RPMI7951 (cell line): ENCODE measurements around the gene ARHGEF1. TPM values are rescaled to one million over a fixed set of nuclear protein-coding genes. Genes with fewer than 3 reads are reported as not detected.

Source experiments
- DNase-seq: peaks from one replicate; pipeline ENCODE4 v3.0.0-alpha.2; 2012; ENCODE audit warnings: low read depth
- total RNA-seq: library from RNA; depleted of rRNA; stranded (reverse); fragments of >200 nt; shearing (Covaris generic); gene quantifications from 2 replicates; pipeline ENCODE4 v1.2.3, GENCODE V29; 2014; rRNA removed

ARHGEF1 gene
- total RNA-seq, 1 experiment from 2014 or later = 23.4 TPM

DNA sequence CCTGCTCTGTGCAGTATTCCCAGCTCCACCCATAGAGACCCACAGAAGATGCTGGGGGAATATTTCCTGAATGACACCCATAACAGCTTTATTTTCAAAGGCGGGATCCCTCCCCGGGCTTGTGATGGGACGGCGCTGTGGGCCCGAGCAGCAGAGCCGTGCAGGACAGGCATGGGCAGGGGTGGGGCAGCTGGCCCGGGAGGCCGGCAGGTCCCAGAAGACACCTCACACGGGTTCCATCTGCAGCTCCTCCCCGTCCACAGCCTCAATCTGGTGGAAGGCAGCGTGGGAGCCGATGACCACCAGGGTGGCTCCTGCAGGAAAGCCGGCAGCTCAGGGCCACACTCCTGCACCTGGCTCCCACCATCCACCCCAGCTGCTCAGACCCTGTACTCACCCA, 73.6 kb downstream of the ARHGEF1 start:
- no peak for DNase-seq

Other genes starting within 250 kb of the ARHGEF1 start
- gene CEACAM7, start 194.9 kb upstream of the ARHGEF1 start, total RNA-seq = not detected in 2 replicates
- not detected in 2 replicates for gene CEACAM5, start 174.6 kb upstream of the ARHGEF1 start, total RNA-seq
- gene CEACAM6, start 127.7 kb upstream of the ARHGEF1 start, total RNA-seq = not detected in 2 replicates
- not detected in 2 replicates for gene CEACAM3, start 86.6 kb upstream of the ARHGEF1 start, total RNA-seq
- not detected in 2 replicates for gene LYPD4, start 38.5 kb upstream of the ARHGEF1 start, total RNA-seq
- gene DMRTC2, start 38.1 kb upstream of the ARHGEF1 start, total RNA-seq = not detected in 2 replicates
- 1,675 and 2,627 TPM in 2 replicates for gene RPS19, start 22.9 kb upstream of the ARHGEF1 start, total RNA-seq
- not detected in 2 replicates for gene CD79A, start 5.9 kb upstream of the ARHGEF1 start, total RNA-seq
- gene ERFL, start 45.3 kb downstream of the ARHGEF1 start, total RNA-seq = not detected in 2 replicates
- gene RABAC1, start 76.1 kb downstream of the ARHGEF1 start, total RNA-seq = 235 and 336 TPM in 2 replicates
- gene ATP1A3, start 111.0 kb downstream of the ARHGEF1 start, total RNA-seq = under 0.01 and 0.10 TPM in 2 replicates
- not detected in 2 replicates for gene GRIK5, start 187.0 kb downstream of the ARHGEF1 start, total RNA-seq
- 18.1 and 20.6 TPM in 2 replicates for gene ZNF574, start 193.0 kb downstream of the ARHGEF1 start, total RNA-seq
- 2.0 and 2.4 TPM in 2 replicates for gene POU2F2, start 249.3 kb downstream of the ARHGEF1 start, total RNA-seq